LNCAP (cell line): ENCODE measurements around the gene EPYC.

ENCODE experiments used
- TF ChIP-seq, protein P1 (sequence below): fragments of 450-650 bp; IDR thresholded peaks from 2 replicates; pipeline ENCODE4 v1.5.1; 2017; ENCODE audit warnings: mild to moderate bottlenecking

The EPYC gene

DNA sequence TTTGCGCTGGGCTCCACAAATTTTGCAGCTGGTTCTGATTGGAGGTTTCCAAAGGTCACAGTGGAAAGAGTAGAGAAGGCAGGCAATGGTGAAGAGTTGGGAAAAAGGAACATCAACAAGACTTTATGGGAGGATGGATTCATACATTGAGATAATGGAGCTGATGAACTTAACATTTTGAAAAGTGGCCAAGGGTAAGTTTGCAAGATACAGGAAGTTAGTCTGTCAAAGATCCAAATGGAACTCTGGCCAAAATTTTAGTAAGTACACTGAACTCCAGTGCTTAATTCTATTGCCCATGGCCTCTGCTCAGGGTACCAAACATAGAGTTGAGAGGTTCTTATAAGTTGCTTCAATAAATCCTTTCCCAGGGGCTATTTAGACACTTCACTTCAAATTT is 65.4 kb downstream of the EPYC start:
- TF ChIP-seq, protein P1, sequence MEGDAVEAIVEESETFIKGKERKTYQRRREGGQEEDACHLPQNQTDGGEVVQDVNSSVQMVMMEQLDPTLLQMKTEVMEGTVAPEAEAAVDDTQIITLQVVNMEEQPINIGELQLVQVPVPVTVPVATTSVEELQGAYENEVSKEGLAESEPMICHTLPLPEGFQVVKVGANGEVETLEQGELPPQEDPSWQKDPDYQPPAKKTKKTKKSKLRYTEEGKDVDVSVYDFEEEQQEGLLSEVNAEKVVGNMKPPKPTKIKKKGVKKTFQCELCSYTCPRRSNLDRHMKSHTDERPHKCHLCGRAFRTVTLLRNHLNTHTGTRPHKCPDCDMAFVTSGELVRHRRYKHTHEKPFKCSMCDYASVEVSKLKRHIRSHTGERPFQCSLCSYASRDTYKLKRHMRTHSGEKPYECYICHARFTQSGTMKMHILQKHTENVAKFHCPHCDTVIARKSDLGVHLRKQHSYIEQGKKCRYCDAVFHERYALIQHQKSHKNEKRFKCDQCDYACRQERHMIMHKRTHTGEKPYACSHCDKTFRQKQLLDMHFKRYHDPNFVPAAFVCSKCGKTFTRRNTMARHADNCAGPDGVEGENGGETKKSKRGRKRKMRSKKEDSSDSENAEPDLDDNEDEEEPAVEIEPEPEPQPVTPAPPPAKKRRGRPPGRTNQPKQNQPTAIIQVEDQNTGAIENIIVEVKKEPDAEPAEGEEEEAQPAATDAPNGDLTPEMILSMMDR: no peak

DNA sequence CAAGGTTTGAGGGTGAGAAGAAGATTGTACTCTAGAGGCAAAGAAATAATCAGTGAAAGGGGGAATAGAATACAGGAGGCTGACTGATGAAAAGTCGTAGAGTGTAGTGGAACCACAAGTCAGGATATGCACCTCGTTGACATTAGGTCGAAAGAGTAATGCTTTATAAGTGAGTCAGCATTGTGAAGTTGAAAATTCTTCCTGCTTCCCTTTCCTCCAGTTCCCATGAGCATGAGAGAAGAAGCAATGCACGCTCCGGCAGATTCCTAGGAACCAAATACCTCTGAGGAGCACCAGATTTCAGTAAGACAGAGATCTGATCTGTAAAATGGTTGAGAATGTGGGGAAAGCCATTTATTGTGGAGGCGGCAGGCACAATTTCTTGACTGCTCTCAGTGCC is 66.3 kb downstream of the EPYC start:
- TF ChIP-seq, protein P1: no peak

DNA sequence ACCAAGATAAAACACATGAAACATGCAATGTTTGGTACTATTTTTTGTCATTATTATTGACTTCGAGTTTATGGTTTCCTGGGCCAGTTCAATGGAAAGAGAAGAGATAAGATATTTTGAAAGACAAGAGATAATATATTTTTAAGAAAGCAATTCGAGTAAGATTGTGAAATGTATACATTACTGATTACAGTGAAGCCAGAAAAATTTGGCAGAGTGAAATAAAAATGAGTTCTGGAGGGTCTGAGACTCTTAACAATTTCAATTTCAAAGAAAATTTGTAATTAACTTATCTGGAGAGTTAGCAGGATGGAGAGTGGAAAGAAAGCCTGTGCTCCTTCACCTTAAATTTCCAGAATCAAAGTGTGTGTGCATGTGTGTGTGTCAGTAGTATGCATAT is 67.1 kb downstream of the EPYC start:
- TF ChIP-seq, protein P1: no peak

DNA sequence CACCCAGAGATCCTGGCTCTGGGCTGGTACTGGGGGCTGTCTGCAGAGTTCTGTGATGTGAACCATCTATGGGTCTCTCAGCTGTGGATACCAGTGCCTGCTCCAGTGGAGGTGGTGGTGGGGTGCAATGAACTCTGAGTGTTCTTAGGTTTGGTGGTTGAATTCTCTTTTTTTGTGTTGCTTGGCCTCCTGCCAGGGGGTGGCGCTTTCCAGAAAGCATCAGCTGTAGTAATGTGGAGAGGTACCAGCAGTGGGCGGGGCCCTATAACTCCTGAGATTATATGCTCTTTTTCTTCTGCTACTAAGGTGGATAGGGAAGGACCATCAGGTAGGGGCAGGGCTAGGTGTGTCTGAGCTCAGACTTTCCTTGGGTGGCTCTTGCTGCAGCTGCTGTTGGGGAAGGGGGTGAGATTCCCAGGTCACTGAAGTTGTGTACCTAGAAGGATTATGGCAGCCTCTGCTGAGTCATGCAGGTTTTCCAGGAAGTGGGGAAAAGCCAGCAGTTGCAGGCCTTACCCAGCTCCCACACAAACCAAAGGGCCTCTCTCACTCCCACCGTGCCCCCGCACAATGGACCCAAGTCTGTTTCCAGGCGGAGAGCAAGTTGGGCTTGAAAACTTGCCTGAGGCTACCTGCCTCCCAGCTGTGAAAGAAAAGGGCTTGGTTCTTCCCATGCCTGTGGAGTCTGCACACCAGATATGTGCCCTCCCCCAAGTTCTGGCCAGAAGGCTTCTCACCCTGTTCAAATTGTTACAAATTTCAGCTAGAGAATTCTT is 68.4 kb downstream of the EPYC start:
- TF ChIP-seq, protein P1: no peak

DNA sequence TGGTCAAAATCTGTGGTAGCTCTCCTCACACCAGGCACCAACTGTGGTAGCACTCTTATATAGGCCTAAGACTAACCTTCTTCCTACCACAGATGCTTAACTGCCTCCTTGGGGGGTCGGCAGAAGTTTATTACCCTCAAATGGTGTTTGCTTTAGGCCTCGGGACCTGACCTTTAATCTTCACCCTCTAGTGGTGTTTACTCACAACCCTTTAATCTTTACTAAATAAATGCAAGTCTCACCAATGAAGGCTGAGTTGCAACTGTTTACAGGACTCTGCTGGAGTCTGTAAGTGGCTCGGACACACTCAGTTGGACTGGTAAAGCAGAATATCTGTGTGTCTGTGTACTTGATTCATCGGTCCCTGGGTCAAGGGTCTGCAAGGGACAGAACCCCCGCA is 79.2 kb downstream of the EPYC start:
- TF ChIP-seq, protein P1: no peak

DNA sequence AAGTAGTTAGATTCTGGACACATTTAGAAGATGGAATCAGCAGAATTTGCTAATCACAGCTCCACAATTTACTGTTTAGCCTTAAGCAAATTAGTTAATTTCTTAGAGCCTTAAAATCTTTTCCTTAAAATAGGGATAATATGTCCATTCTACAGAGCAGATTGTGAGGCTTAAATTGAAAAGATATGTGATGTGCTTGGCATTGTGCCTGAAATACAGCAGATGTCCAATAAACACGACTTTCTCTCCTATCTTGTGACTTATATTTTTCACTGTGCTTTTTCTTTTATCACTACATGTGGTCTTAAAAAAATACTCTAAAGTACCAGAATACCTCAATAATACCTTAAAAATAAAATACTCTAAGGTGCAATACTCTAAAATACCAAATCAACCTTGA is 80.4 kb downstream of the EPYC start:
- TF ChIP-seq, protein P1: no peak

DNA sequence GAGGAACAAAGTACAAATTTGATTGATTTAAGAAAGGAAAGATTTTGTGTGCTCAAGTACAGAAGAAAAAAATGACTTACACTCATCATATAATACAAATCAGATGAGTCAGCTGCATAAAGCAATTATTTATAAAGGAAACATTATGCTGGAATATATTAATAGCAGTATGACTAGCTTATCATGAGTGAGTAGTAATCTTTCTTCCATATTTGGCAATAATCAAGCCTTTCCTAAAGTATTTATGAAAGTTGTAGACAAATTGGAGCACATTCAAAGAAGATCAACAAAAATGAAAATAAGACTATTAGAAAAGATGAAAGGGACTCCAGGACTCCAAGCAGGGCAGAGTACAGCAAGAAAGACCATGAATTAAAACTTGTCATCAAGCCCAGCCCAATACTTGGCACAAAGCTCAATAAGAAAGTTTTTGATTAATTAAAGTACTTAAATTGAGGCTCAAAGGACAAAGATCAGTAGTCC is 82.6 kb downstream of the EPYC start:
- TF ChIP-seq, protein P1: no peak

DNA sequence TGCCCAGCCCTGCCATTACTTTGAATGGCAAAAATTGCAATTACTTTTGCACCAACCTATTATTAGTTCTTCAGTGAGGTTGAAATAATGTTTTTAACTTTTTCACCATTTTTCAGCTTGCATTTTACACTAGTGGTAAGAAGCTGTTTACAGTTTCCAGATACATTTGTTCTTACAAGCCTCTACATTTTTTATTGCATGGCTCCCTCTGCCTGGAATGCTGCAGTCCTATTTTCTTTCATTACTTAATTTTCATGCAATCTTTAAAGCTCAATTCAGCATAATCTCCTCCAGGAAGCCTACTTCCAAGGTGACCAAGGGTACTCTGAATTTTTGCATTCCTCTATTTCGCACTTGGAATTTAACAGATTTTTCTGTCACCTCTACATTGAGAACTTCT is 83.2 kb downstream of the EPYC start:
- TF ChIP-seq, protein P1: no peak
